ENCODE results near the gene HDLBP.

The HDLBP gene

GRCh38 chr2:241189093-241189855 is 126.2 kb downstream of the HDLBP start:
- DNase-seq = no peak

GRCh38 chr2:241188361-241189092 is 126.9 kb downstream of the HDLBP start, which contains the start of gene ANO7:
TSS of gene ANO7 (plus strand) at chr2:241188677. CDS start at chr2:241190064, 1,387 bp downstream.
- DNase-seq = peak in 1 of 2 experiments; percentile 24

GRCh38 chr2:241187918-241188234 is 127.6 kb downstream of the HDLBP start:
- no peak for DNase-seq

GRCh38 chr2:241187101-241187917 is 128.2 kb downstream of the HDLBP start:
- DNase-seq = no peak

GRCh38 chr2:241185961-241186360 is 129.5 kb downstream of the HDLBP start:
- no peak for DNase-seq

- no peak for DNase-seq
Observed at GRCh38 chr2:241184901-241185300, 130.6 kb downstream of the HDLBP start.

GRCh38 chr2:241183221-241183620 is 132.3 kb downstream of the HDLBP start:
- DNase-seq = no peak

GRCh38 chr2:241182531-241183133 is 132.8 kb downstream of the HDLBP start:
- DNase-seq = no peak

GRCh38 chr2:241182126-241182525 is 133.3 kb downstream of the HDLBP start:
- no peak for DNase-seq

- no peak for DNase-seq
Observed at GRCh38 chr2:241180495-241180894, 135.0 kb downstream of the HDLBP start.

GRCh38 chr2:241179899-241180298 is 135.6 kb downstream of the HDLBP start:
- no peak for DNase-seq

GRCh38 chr2:241178961-241179360 is 136.5 kb downstream of the HDLBP start:
- no peak for DNase-seq

- no peak for DNase-seq
Observed at GRCh38 chr2:241177526-241178334, 137.7 kb downstream of the HDLBP start.
